RPMI8226 (cell line): ENCODE data around the gene ABCC6.
"Not testable (repeated sequence)": the region's sequence is repeated elsewhere in the genome, so short reads cannot be mapped to it uniquely, and the experiment has no call there.

Experiments used
- DNase-seq: peaks from one replicate; pipeline ENCODE4 v3.0.0-alpha.2; 2015

Gene ABCC6

GRCh38 chr16:16188827-16189226 is 34.5 kb downstream of the ABCC6 start:
- no peak for DNase-seq

- DNase-seq: no peak
These were observed 36.5 kb downstream of the ABCC6 start for GRCh38 chr16:16186820-16187219.

- DNase-seq: no peak
These were observed 38.2 kb downstream of the ABCC6 start for GRCh38 chr16:16185095-16185494.

GRCh38 chr16:16184594-16184993 is 38.7 kb downstream of the ABCC6 start:
- no peak for DNase-seq

DNA sequence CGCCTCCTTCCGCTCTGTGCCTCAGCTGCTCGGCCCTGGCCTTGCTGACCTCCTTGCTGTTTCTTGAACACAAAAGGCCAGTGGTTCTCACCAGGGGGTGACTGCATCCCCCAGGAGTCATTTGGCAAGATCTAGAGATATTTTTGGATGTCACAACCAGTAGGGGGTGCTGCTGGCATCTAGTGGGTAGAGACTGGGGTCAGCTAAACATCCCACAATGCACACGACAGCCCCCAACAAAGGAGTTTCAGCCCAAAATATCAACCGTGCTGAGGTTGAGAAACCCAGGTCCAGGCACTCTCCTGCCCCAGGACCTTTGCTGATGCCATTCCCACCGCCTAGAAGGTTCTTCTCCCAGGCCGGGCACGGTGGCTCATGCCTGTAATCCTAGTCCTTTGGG is 39.7 kb downstream of the ABCC6 start:
- DNase-seq: no peak

GRCh38 chr16:16182918-16183317 is 40.4 kb downstream of the ABCC6 start:
- no peak for DNase-seq

GRCh38 chr16:16181748-16182147 is 41.5 kb downstream of the ABCC6 start:
- not testable (repeated sequence) for DNase-seq

GRCh38 chr16:16178455-16179162 is 44.7 kb downstream of the ABCC6 start:
- peak; percentile 28 for DNase-seq

DNA sequence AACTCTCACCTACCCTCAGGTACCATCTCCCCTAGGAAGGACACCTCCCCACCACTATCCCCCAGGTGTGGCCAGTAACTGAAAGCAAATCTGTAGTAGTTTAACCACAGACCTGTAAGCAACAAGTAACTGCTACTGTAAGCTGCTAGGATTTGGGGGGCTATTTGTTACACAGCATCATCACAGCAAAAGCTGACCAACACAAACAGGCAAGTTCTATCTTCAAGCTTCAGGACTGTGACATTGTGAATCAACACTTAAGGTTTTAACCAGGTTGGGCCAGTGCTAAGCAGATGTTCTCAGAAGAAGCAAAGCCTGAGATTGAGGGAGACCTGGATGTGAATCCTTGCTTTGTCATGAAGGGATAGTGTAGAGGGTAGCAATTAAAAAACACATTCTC is 47.0 kb downstream of the ABCC6 start:
- DNase-seq: no peak

GRCh38 chr16:16175296-16175695 is 48.0 kb downstream of the ABCC6 start:
- no peak for DNase-seq

- no peak for DNase-seq
These were observed 50.3 kb downstream of the ABCC6 start for GRCh38 chr16:16172991-16173390.

GRCh38 chr16:16171332-16171919 is 51.9 kb downstream of the ABCC6 start:
- DNase-seq: no peak

GRCh38 chr16:16169615-16170014 is 53.7 kb downstream of the ABCC6 start:
- DNase-seq: no peak

GRCh38 chr16:16168431-16168830 is 54.9 kb downstream of the ABCC6 start:
- no peak for DNase-seq

- no peak for DNase-seq
These were observed 55.4 kb downstream of the ABCC6 start for GRCh38 chr16:16167927-16168326.

GRCh38 chr16:16166949-16167348 is 56.3 kb downstream of the ABCC6 start:
- no peak for DNase-seq

GRCh38 chr16:16166085-16166484 is 57.2 kb downstream of the ABCC6 start:
- no peak for DNase-seq

DNA sequence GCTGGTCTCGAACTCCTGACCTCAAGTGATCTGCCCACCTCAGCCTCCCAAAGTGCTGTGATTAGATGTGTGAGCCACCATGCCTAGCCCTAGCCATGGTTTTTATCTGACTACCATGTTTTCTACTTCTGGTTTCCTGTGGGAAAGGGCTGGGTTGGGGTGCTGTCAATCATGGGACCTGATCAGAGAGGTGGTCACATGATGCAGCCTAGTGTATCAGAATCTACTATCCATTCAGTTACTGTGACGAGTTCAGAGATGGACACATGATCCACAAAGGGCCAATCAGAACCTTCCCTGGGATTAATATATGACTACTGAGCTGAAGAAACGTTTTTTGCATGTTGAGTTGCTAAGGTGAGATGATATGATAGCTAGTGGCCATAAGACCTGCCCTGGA is 59.1 kb downstream of the ABCC6 start:
- no peak for DNase-seq

- DNase-seq: peak; percentile 89
These were observed 59.7 kb downstream of the ABCC6 start for GRCh38 chr16:16163571-16163970.

DNA sequence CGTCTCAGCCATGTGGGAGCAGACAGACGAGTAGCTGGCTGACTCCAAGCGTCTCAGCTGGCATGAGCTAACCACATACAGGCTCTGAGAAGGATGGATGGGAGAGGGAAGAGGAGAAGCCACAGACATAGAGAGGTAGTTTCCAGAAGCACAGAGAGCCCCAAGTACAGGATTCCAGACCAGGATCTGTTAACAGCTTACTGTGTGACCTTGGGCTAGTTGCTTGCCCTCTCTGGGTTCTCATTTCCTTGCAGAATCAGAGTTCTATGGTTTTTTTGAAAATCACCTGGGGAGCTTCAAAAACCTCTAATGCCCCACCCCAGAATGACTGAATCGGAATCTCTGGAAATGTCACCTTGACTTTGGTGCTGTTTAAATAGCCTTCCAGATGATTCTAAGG is 60.2 kb downstream of the ABCC6 start:
- no peak for DNase-seq

GRCh38 chr16:16162591-16162990 is 60.7 kb downstream of the ABCC6 start:
- DNase-seq: no peak

DNA sequence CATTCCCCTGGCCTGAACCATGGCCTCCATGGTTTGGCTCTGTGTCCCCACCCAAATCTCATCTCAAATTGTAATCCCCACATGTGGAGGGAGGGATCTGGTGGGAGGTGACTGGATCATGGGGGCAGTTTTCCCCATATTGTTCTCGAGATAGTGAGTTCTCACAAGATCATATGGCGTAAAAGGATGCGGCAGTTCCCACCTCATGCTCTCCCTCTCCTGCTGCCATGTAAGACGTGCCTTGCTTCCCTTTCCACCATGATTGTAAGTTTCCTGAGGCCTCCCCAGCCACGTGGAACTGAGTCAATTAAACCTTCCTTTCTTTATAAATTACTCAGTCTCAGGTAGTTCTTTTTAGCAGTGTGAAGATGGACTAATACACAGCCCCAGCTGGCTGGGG is 61.5 kb downstream of the ABCC6 start:
- not testable (repeated sequence) for DNase-seq

DNA sequence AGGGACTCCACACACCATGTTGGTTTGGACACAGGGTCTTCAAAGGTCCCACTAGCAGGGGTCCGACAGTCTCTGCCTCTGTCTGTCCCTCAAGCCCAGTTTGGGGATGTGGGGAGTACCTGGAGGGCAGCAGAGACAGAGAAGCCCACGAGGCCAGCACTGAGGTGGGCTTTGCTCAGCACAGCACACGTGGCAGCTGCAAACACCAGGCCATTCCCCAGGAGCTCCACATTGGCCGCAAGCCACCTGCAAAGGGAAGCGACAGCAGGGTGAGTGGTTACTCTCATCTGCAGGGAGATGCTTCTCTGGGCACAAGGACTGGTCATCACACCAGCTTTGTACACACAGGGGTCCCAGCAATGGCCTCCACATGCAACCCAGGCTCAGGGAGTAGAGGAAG is 62.0 kb downstream of the ABCC6 start:
- no peak for DNase-seq

- DNase-seq: no peak
These were observed 63.6 kb downstream of the ABCC6 start for GRCh38 chr16:16159662-16160061.
